GM19035 (cell line): ENCODE results near the gene RUNX1.

Source experiments
- ATAC-seq: cut with Tn5 transposase; IDR thresholded peaks from one replicate; pipeline ENCODE4 v1.9.1; 2021; ENCODE audit not compliant: unreplicated experiment

Gene RUNX1

DNA sequence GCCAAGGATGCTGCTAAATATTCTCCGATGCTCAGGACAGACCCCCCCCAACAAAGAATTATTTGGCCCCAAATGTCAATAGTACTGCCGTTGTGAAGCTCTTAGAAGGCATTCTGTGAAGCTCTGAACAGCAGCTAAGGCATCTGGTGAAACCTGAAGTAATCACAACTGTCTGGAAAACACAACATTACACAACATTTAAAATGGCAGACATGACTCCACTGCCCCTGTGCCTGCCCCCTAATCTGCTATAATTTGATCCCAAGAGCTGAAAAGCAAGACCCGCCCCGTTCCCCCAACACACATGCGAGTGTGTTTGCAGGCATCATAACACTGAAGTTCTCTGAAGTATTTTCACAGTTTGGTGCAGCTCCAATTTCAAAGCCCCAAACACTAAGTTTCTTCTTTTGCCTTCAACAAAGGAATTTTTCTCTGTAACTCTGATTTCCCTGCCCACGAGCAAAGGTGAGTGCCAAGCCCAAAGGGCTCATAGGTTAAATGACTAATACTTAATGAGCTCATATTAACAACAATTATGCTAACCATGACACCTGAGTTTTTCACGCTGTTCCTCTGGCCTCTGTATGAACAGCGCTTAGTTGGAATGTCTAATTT, 251.1 kb downstream of the RUNX1 start:
- ATAC-seq = no peak

DNA sequence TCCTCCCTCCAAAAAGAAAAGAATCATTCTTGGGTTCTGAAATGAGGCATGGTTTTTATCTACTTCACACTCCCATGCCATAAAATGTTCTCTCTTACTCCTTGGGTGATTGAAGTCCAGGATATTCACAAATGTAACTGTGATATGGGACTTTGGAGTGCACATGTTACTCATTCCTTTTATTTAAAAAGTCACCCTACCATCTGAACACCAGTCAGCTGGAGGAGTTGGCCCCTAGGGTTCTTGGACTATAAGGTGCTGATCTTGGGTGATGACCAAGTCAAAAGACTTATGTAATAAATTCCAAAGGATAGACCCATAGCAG, 251.9 kb downstream of the RUNX1 start:
- ATAC-seq = no peak

DNA sequence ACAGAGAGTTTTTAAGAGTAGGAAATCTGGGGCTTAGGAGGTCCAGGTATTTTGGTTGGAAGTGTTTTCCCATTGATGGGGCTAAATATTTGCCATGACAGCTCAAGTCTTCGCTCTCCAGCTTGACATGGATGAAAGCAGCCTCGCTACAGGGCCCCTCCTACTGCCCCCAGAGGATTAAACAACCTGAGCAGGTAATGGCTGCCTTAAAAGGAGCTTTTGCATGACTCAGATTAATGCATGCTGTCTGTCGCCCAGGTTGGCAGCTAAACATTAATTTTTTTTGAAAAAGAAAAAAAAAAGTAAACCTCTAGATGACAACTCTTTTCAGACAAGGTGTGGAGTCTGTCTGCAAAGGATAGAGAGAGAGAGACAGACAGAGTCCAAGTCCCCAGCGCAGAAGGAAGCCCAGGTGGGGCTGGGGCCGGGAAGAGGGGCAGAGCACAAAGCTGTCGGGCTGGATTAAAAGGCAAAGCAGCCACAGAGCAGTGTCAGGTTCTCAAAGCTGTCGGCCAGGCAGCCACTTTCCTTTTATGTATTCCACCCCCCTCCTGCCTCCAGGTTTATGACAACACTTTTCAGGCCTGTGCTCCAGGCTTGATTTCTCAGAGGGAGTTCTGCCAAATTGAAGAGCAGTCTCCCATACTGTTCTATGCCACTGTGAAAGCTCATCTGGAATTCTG, 252.4 kb downstream of the RUNX1 start:
- no peak for ATAC-seq

DNA sequence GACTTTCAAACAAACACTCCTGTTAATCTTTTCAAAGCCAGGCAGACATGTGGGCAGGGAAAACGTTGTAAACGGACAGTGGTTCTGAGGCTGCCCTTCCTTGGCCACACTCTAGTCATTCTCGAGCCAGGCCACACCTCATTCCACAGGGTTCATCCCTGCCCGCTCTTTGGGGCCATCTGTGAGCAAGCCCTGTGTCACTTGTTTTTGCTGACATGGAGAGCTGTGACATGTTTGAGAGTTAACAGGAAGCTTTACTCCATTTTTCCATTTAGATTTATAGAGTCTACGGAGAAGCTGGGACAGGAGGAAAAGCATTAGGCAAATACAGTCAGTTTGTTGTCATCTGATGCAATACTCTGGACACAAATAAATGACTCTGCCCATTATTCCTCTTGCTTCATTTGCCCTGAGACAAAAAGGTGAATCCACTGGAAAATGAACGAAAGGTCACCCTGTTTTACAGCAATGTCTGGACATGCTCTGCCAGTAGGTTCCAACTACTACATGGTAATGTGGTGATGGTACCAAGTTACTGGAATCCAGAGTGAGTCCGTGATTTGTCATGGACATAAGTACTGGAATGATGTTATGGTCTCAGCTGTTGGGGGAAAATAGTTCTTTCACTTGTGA, 253.4 kb downstream of the RUNX1 start:
- ATAC-seq = no peak

DNA sequence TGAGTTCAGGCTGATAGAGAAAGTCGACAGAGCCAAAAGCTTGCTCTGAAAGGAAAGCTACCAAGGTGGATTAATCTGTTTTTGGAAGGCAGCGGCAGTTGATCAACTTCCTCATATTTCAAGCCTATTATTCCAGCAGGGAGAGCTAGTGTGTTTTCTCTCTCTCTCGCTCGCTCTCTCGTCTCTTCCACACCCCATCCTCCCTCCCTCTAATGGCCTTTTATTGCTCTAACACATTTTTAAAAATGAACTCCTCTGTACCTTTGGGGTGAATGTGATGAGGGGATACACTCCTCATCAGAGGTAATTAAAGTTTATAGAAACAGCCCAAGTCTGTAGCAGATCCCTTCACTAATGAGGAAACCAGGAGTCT, 253.9 kb downstream of the RUNX1 start:
- no peak for ATAC-seq

DNA sequence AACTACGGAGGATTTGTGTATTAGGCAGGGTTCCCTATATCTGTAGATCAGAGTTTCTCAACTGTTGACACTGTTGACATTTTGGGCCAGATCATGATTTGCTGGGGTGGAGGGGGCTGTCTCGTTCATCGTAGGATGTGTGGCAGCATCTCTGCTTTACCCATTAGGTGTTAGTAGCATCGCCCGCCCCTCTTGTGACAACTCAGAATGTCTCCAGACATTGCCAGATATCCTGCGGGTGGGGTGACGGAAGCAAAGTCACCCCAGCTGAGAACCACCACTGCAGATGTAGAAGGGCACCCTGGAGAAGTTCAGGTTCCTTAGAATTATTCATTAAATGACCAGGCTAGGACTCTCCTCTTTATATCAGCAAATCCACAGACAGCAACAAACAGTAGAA, 254.4 kb downstream of the RUNX1 start:
- no peak for ATAC-seq

DNA sequence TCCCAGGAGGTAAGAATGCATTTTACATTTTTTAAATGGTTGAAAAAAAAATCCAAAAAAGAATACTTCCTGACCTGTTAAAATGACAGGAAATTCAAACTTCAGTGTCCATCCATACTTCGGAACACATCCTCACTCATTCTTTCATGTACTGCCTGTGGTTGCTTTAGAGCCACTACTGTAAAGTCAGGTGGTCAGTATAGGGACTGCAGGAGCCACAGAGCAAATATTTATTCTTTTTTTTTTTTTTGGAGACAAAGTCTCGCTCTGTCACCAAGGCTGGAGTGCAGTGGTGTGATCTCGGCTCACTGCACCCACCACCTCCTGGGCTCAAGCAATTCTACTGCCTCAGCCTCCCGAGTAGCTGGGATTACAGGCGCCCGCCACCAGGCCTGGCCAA, 255.6 kb downstream of the RUNX1 start:
- ATAC-seq = no peak

DNA sequence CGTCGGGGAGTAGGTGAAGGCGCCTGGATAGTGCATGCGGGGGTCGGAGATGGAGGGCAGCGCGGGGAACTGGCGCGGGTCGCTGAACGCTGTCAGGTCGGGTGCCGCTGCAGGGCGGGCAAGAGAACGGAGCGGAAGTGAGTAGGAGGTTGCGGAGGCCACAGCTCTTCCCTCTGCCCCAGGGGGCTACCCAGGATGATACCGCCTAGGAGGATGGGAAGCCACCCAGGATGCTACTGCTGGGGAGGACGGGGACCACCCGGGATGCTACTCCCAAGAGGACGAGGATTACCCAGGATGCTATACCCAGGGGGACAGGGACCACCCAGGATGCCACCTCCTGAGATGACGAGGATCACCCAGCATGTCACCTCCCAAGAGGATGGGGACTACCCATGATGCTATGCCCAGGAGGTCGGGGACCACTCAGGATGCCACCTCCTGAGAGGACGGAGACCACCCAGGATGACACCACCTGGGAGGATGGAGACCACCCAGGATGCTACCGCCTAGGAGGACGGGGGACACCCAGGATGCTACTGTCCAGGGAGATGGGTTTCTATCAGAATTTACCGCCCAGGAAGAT, 256.5 kb downstream of the RUNX1 start:
- no peak for ATAC-seq

DNA sequence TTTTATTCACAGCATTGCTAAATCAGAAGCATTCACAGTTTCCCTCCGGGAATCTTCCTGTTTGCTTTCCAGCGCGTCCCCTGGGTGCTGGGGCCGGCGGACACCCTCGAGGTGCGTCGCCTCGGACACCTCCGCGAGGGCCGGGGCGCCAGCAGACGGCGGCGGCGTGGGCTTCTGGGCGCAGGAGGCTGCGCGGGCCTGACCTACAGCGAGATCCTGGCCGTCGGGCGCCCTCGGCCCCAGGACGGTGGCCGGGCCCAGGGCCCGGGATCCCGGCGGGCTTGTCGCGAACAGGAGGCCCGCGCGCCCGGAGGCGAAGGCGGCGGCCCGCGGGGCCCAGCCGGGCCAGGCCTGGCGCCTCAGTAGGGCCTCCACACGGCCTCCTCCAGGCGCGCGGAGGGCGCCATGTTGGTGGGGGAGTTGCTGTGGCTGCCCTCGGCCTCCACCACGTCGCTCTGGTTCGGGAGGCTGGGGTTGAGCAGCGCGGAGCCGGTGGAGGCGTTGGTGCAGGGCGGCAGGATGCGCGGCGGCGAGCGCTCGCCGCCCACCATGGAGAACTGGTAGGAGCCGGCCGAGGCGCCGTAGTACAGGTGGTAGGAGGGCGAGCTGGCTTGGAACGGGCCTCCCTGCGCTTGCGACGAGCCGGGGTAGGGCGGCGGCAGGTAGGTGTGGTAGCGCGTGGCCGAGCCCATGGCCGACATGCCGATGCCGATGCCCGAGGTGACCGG, 257.2 kb downstream of the RUNX1 start:
- no peak for ATAC-seq

DNA sequence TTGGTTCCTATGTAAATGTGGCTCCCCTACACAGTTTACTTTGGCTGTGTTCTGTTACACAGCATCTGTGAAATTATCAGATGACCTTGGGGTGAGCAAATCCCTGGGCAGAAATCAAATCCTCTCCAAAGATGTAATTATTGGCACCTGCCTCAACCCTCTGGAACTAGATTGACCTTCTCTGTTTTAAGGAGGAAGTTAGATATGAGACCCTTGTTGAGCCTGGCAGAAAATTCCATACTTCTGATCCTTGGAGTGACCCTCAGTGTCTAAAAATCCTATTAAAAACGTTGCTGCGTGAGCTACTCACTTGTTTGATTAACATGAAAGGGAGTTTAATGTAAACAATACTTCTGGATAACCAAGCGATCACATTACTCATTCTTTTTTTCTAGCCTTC, 258.3 kb downstream of the RUNX1 start:
- no peak for ATAC-seq

DNA sequence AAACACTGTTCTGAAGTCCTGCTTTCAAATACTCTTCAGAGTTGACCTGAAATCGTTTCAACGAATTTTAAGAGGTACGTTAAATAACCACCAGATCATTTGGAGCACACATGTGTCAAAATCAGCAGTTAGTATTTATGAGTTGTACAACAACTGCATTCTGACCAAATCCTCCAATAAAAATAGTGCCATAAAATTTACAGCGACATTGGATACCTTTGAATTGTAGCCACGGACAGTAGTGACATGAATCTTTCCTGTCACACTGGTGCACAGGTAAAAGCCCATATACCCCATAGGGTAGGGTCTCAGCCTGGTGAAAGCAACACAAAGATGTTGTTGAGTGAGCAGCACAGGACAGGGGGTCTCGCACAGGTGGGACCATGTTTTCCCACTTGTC, 258.8 kb downstream of the RUNX1 start:
- no peak for ATAC-seq

DNA sequence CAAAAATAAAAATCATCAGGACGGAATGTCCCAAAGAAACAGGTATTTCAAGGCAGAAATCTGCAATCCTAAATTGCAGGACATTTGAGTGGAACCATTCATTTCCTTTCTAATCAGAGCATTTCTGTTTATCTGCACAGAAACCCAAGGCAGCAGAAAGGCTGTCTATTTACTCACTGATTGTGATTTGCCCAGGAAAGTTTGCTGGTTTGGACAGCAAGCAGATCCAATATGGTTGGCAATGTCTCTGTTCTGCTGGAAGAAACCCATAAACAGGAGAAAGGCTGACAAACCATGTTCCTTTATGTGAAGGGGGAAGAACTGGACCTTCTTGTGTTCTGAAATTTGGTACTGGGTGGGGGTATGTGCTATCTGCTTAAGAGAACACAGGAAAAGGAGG, 260.2 kb downstream of the RUNX1 start:
- ATAC-seq = no peak

DNA sequence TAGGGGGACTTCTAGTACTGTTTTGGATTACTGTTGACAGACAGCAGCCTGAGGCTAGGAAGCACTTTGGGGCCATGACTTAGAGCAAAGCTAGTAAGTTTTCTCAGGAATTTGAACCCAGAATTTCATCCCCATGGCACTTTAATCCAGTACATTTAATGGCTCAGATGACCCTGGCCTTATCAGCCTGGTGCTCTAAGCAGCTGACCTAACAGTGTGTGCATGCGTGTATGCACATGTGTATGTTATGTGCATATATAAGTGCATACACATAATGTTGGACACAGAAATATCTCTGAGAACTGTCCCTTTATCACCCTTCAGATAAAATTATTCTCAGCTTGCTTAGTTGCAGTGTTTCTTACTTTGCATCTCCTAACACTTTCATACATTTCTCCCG, 265.3 kb downstream of the RUNX1 start:
- ATAC-seq = no peak

DNA sequence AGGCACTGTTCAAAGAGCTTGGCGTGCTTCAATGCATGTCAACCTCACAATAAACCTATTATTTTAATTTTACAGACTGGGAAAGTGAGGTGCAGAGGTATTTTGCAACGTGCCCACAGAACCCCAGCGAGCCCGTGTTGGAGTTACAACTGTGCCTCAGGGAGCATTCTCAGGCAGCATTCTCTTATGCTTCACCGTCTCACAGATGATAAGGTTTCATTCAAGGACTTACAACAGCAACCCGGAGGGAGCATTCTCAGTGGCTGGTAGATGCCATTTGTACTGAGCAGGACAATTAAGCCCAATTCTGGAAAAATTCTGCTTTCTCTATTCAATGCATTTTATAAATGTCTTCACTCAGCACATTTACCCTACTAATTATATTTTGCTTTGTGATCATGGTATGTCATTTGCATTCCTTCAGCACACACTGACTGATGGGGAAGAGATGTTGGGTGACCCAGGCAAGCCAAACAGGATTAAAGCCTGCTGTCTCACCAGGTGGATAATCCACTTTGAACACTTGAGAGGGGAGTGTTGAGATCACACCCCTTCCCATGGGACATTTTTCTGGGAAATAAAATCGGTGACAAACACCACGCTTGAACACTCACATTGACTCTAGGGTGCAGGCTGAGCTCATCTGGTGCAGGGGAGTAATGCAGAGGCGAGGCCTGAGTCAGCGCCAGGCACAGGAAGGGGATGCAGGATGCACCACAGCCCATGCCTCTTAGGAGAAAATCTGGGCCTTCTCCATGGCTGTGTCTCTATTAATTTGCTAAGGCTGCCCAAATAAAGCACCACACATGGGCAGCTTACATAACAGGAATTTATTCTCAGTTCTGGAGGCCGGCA, 266.4 kb downstream of the RUNX1 start:
- ATAC-seq = no peak

DNA sequence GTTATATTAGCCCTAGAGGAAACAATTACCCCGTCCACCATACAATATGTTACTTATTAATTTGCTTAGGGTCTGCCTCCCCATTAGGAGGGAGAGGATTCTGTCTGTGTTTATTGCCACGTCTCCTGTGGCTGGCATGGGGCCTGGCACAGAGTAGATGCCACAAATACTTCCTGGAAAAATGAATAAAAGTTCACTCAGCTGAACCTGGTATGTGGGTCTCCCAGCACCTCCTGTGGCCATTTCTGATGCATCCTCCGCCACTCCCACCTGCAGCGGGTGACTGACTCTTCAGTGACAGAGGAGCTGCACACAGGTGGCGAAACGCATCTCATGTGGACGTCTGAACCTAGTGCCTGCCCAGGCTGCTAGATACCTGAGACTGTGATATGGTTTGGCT, 267.6 kb downstream of the RUNX1 start:
- no peak for ATAC-seq

DNA sequence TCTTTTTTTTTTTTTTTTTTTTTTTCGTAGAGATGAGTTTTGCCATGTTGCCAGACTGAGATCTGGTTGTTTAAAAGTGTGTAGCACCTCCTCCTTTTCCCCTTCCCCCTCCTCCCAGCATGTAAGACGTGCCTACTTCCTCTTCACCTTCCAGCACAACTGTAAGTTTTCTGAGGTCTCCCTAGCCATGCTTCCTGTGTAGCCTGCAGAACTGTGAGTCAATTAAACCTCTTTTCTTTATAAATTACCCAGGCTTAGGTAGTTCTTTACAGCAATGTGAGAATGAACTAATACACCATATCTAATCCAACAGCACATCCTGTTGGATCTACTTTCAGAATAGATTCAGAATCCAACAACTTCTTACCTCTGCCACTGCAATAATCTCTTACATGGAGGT, 269.2 kb downstream of the RUNX1 start:
- no peak for ATAC-seq

DNA sequence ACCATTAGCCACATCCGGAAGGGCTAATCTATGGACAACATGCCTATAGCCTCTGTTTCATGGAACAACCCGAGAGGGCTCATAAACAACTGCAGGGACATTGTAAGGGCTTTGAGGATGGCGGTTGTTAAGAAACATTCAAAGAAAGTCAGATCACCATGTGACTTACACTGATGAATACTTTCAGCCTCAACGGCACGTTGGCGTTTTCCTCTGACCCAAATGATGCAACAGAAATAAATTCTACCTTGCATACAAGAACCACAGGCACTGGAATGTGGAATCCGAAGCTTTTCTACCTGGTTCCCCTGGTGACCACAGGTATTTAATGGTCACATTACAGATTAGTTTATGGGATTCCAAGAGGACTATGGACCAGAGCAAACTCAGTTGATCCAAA, 273.3 kb downstream of the RUNX1 start:
- no peak for ATAC-seq

DNA sequence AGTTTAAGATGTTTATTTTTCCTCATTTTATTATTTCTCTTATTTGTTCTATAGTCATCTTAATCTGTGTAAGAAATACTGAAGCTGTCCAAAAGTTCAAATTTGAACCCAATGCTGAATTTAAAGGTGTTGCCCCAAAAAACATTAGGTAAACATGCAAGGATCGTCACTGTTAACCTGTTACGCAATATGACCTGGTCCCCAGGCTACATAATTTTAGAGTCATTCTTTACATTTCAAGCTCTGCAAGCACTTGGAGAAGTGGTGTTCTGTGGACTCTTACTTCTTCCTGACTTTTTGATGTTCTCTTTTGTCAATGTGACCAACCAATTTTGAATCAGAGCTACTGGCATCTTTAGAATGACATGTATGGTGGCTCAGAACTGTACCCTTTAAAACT, 274.4 kb downstream of the RUNX1 start:
- ATAC-seq = no peak

DNA sequence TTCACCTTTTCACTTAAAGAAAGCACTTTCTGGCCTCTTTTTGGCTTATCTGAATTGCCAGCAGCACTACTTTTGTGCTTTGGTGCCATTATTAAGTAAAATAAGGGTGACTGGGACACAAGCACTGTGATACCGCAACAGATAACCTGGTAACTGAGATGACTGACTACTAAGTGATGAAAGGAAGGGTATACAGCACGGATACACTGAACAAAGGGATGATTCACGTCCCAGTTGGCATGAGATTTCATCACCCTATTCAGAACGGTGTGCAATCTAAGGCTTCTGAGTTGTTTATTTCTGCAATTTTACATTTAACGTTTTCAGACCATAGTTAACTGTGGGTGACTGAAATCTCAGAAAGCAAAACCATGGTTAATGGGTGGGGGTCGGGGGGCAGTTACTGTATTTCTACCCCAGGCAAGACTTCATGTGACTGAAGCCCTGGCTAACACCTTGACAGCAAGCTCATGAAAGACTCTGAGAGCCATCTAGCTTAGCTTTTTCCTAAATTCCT, 277.5 kb downstream of the RUNX1 start:
- ATAC-seq = no peak

DNA sequence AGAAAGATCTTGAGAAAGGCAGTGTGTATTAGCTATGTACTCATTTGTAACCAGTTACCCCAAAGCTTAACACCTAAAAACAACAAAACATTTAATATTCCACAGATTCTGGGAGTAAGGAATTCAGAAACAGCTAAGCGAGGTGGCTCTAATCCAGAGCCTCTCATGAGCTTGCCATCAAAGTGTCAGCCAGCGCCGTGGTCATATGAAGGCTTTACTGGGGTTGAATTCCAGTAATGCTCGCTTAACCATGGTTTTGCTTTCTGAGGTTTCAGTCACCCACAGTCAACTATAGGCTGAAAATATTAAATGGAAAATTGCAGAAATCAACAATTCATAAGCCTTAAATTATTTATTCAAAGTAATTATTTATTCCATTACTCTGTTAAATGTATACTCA, 278.5 kb downstream of the RUNX1 start:
- no peak for ATAC-seq

DNA sequence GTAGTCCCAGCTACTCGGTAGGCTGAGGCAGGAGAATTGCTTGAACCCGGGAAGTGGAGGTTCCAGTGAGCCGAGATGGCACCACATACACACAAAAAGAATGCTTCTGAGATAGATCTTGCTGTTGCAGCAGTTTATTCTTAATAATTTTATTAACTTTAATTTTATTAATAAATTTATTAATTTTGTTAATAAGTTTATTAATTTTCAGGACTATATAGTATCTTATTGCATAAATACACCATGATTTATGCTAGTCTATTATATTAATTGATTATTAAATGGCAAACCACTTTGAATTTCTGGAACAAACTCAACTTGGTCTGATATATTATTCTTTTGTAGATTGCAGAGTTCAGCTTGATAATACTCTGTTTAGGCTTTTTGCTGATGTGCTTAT, 280.8 kb downstream of the RUNX1 start:
- no peak for ATAC-seq
